IMR-90 (cell line): Measurements from ENCODE around the gene OR10AD1. TPM values are rescaled to one million over a fixed set of nuclear protein-coding genes. Genes with fewer than 3 reads are reported as not detected.

Experiments used
- polyA plus RNA-seq, 3 experiments: library from polyadenylated mRNA; depleted of rRNA; stranded (reverse); fragments of >200 nt; gene quantifications; 2 replicates each; pipeline ENCODE4 v1.2.3, GENCODE V29; 2012; ENCODE audit warnings: low replicate concordance in 1 of 3
- total RNA-seq: library from RNA; depleted of rRNA; stranded (reverse); fragments of >200 nt; gene quantifications from 2 replicates; pipeline ENCODE4 v1.2.3, GENCODE V29; 2012; rRNA removed

Gene OR10AD1
- total and polyA plus RNA-seq, 2 of the 4 experiments (the other 2 are of a cell fraction) = not detected

Other genes with a start within 250 kb of the OR10AD1 start
- 63.9 and 72.1 TPM in 2 replicates for gene TMEM106C, start 239.7 kb downstream of the OR10AD1 start, total RNA-seq
- 66.4 and 74.6 TPM in 2 replicates for gene TMEM106C, start 239.7 kb downstream of the OR10AD1 start, polyA plus RNA-seq (2012; rRNA removed)
- not detected in 2 replicates for gene COL2A1, start 198.8 kb downstream of the OR10AD1 start, total RNA-seq
- gene COL2A1, start 198.8 kb downstream of the OR10AD1 start, polyA plus RNA-seq (2012; rRNA removed) = 0.05 TPM in 1 of 2 replicates, not detected in the other
- 22.5 and 25.3 TPM in 2 replicates for gene SENP1, start 97.2 kb downstream of the OR10AD1 start, total RNA-seq
- gene SENP1, start 97.2 kb downstream of the OR10AD1 start, polyA plus RNA-seq (2012; rRNA removed) = 6.9 and 7.2 TPM in 2 replicates
- 77.5 and 82.6 TPM in 2 replicates for gene PFKM, start 83.9 kb downstream of the OR10AD1 start, total RNA-seq
- 49.4 and 56.7 TPM in 2 replicates for gene PFKM, start 83.9 kb downstream of the OR10AD1 start, polyA plus RNA-seq (2012; rRNA removed)
- 20.8 and 26.7 TPM in 2 replicates for gene ASB8, start 45.8 kb downstream of the OR10AD1 start, total RNA-seq
- 19.3 and 22.9 TPM in 2 replicates for gene ASB8, start 45.8 kb downstream of the OR10AD1 start, polyA plus RNA-seq (2012; rRNA removed)
- under 0.01 and 0.18 TPM in 2 replicates for gene CCDC184, start 19.6 kb downstream of the OR10AD1 start, total RNA-seq
- gene CCDC184, start 19.6 kb downstream of the OR10AD1 start, polyA plus RNA-seq (2012; rRNA removed) = 0.22 TPM in 2 replicates
- 3.9 and 5.2 TPM in 2 replicates for gene ZNF641, start 147.6 kb upstream of the OR10AD1 start, total RNA-seq
- gene ZNF641, start 147.6 kb upstream of the OR10AD1 start, polyA plus RNA-seq (2012; rRNA removed) = 2.3 and 2.5 TPM in 2 replicates